GM15510 (cell line): ENCODE data around the gene CUL9.

Experiments used
- POLR2A ChIP-seq: IDR thresholded peaks from 3 replicates; pipeline ENCODE4 v1.6.1; 2011; ENCODE audit warnings: borderline replicate concordance; ENCODE audit not compliant: insufficient read length; ENCODE audit errors: extremely low read depth

CUL9 gene

DNA sequence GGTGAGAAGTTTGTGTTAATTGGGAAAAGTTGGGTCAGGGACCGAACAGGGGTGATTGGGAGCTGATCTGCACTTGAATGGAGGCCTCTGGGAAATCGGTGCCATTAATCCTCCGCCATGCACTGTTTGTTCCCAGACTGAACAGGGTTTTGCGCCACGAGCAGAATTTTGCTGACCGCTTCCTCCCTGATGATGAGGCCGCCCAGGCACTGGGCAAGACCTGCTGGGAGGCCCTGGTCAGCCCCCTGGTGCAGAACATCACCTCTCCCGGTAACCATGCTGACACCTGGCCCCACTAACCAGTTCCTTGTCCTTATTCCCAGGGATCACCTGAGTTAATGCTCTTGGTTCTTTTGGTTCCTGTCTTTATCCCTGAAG, 21.7 kb downstream of the CUL9 start:
- no peak for TF ChIP-seq POLR2A

DNA sequence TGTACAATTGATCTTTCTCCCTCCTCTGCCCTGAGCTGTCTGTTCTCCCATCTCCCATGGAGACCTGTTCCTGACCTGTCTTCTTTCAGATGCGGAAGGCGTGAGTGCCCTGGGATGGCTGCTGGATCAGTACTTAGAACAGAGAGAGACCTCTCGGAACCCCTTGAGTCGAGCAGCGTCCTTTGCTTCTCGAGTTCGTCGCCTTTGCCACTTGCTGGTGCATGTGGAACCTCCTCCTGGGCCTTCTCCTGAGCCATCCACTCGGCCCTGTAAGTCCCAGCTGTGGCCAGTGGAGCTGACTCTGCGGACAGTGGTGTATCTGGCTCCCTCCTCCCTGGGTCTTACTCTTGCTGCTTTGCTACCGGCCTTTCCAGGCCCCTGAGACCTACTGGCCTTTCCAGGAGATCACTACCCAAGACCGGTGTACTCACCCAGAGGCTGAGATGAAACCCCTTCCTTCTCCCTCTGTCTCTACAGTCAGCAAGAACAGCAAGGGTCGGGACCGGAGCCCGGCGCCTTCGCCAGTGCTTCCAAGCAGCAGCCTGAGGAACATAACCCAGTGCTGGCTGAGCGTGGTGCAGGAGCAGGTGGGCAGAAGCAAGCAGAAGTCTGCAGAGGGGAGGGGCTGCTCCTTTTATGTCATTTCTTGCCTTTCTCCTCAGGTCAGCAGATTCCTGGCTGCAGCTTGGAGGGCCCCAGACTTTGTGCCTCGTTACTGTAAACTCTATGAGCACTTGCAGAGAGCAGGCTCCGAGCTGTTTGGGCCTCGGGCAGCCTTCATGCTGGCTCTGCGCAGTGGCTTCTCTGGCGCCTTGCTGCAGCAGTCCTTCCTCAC, 22.5 kb downstream of the CUL9 start:
- no peak for TF ChIP-seq POLR2A

DNA sequence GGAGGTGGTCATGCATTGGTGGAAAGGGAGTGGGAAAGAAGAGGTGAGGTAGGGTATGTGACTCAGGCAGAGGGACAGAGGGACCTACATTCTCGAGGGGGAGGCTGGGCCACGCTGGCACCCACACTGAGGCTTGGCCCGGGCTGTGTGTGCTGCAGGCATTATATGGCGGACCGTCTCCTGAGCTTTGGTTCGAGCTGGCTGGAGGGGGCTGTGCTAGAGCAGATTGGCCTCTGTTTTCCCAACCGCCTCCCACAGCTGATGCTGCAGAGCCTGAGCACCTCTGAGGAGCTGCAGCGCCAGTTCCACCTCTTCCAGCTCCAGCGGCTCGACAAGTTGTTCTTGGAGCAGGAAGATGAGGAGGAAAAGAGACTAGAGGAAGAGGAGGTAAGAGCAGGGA, 23.9 kb downstream of the CUL9 start:
- TF ChIP-seq POLR2A = no peak

DNA sequence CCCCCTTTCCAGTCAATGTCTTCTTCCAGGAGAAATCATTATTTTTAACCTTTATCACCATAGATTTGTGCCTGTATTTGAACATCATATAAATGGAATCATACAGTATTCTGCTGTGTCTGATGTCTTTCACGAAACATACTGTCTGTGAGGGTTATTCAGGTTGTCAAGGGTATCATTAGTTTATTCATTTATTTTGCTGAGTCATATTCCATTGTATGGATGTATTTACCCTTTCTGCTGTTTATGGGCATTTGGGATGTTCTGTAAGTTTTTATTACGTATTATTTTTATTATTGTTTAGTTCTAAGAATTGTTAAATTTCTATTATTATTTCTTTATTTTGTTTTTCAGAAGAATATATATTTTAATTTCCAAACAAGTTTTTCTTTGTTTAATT, 25.3 kb downstream of the CUL9 start:
- no peak for TF ChIP-seq POLR2A

DNA sequence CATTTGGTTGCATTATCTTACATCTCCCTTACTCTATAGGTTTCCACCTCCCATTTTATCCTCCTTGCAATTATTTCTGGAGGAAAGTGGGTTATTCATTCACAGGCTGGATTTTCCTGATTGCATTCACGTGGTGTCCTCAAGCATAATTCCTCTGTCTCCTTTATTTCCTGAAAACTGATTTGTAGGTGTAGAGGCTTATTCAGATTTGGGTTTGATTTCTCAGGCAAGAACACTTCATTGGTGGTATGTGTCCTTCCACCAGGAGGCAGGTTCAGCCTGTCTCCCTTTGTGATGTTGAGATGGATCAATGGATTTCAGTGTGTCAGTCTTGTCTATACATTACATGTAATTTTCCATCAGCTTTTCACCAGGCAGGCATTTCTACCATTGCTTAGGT, 30.0 kb downstream of the CUL9 start:
- TF ChIP-seq POLR2A = no peak

DNA sequence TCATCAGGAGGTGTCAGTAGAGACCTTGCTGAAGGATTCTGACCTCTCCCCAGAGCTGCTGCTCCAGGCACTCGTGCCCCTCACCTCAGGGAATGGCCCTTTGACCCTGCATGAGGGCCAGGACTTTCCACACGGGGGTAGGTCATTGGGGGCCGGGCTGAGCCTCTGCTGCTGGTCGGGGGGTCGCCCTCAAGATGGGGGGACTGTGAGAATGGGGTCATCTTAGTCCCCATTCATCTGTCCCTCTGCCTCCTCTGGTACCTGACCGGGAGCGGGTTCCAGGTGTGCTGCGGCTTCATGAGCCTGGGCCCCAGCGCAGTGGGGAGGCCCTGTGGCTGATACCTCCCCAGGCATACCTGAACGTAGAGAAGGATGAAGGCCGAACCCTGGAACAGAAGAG, 31.4 kb downstream of the CUL9 start:
- TF ChIP-seq POLR2A = no peak

DNA sequence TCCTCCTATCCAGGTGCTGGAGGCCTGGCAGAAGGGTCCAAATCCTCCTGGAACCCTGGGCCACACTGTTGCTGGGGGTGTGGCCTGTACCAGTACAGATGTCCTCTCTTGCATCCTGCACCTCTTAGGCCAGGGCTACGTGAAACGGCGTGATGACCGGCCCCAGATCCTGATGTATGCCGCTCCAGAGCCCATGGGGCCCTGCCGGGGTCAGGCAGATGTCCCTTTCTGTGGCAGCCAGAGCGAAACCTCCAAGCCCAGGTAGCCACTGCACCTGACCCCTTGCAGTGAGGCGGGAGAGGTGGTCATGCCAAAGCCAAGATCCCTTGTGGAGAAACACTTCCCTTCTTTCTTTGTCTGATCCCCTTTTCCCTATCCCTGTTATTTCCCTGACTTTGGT, 33.1 kb downstream of the CUL9 start:
- no peak for TF ChIP-seq POLR2A

DNA sequence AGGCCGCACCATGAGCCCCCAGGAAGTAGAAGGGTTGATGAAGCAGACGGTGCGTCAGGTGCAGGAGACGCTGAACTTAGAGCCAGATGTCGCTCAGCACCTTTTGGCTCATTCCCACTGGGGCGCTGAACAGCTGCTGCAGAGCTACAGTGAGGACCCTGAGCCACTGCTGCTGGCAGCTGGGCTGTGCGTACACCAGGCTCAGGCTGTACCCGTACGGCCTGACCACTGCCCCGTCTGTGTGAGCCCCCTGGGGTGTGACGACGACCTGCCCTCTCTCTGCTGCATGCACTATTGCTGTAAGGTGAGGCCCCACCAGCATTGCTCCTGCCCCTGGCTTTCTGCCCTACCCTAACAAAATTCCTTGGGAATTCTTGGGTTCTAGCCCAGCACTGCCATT, 34.2 kb downstream of the CUL9 start:
- TF ChIP-seq POLR2A = no peak

DNA sequence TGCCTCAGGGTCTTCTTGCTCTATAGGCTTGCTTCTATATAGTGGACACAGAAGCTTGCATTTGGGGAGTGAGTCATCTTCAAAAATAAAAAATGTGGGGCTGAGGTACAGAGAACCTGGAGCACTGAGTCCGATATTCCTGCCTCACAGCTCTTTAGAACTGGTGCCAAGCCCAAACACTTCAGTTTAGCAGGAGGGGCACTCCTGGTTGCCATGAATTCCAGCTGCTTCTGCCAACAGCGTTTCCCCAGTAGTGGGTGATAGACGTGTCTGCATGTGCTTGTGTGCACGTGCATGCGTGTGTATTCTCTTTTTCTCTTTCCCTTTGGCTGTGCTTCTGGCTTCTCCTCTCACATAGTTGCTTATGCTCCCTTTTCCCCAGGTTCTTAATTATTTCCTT, 35.4 kb downstream of the CUL9 start:
- TF ChIP-seq POLR2A = no peak

DNA sequence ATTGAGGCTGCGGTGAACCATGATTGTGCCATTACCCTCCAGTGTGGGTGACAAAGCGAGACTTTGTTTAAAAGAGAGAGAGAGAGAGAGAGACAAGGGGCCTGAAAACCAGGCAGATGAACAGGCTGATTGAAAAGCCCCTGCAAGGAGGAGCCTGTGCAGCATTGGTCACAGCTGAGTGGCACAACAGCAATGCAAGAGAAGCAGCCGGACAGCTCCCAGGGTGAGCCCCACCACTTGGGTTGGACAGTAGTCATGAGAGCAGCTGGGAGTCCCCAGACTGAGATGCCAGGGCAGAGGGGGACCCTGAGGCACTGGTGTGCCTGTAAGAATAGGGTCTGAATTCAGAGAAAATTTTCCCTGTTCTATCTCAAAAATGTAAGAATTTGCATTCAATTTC, 37.1 kb downstream of the CUL9 start:
- TF ChIP-seq POLR2A = no peak

DNA sequence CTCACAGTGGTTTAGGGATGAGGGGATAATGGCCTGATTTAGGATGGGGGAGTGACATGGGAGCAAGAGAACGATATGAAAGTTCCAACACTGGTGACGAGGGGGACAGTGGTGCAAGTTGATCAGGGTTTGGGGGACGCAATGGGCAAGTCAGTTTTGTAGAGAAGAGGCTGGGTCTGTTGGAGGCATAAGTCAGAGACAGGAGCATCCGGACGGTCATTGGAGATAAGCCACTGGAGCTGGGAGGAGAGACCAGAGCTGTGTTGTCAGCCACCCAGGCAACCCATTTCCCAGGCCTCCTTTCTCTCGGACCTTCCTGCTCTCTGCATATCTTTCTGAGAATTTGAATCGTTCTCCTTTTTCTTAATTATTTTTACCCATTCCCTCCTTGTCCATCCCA, 37.8 kb downstream of the CUL9 start:
- no peak for TF ChIP-seq POLR2A

DNA sequence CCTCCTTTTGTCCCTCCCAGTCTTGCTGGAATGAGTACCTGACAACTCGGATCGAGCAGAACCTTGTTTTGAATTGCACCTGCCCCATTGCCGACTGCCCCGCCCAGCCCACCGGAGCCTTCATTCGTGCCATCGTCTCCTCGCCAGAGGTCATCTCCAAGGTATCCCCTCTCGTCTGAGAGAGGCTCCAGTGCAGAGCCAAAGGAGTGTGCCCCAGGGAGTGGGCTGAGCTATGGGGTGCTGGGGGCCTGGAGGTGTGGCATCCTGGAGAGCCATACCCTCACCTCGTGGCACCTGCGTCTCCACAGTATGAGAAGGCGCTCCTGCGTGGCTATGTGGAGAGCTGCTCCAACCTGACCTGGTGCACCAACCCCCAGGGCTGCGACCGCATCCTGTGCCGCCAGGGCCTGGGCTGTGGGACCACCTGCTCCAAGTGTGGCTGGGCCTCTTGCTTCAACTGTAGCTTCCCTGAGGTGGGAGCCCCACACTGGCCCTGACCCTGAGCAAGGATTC, 38.5 kb downstream of the CUL9 start:
- TF ChIP-seq POLR2A = no peak

DNA sequence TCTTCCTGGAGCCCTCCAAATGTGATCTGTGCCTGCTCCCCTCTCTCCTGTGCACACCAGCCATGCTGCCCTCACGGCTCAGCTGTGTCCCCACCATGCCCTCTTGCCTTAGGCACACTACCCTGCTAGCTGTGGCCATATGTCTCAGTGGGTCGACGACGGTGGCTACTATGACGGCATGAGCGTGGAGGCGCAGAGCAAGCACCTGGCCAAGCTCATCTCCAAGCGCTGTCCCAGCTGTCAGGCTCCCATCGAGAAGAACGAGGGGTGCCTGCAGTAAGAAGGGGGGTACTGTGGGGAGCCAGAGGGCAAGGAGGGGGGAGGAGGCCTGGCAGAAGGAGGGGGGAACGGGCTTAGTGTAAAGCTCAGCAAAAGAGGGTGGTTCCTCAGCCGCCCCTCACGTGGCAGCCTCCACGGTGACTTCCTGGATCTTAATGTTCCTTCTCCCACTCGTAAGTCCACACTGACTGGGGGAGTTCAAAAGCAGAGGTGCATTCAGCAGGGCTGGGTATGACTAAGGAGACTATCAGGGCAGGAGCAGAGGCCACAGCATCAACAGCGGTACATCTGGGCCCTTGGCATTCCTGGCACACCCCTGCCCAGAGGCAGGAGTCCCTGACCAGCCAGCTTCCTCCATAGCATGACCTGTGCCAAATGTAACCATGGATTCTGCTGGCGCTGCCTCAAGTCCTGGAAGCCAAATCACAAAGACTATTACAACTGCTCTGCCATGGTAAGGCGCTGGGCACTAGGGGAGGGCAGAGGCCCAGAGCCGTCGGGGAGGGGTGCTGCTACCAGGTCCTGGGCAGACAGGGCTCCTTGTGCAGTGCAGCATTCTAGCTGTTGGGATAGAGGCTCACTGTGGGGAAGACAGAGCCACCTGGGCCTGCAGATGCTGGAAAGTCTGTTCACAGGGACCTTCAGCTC, 39.3 kb downstream of the CUL9 start:
- TF ChIP-seq POLR2A = no peak

DNA sequence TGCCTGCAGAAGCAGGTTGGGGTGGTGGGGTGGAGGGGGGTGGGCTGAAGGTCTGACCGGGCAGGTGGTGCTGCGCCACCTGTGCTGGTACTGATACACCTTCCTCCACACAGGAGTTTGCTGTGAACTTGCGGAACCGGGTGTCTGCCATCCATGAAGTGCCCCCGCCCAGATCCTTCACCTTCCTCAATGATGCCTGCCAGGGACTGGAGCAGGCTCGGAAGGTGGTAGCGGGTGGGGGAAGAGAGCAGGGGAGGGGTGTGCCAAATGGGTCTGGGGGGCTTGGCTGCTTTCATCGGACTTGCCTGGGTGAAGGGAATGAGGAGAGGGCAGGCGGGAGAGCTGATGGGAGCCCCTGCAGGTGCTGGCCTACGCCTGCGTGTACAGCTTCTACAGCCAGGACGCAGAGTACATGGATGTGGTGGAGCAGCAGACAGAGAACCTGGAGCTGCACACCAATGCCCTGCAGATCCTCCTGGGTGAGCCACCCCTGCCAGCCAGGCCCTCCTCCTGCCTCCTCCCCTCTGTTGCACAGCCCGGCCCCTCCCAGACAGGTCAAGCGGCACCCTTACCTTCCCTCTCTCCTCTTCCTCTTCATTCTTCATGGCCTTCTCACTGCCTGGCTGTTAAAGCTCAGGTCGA, 40.5 kb downstream of the CUL9 start:
- no peak for TF ChIP-seq POLR2A

DNA sequence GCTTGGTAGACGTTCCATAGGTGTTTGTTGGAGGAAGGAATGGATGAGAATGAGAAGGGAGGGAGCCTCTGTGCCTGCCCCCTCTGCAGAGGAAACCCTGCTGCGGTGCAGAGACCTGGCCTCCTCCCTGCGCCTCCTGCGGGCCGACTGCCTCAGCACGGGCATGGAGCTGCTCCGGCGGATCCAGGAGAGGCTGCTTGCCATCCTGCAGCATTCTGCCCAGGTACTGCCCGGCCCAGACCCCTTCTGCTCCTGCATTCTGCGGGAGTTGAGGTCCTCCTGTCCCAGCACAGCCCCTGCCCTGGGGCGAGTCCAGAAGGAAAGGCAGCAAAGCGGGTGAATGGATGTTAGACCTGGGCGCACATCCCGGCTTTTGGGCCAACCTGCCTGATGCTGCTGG, 41.2 kb downstream of the CUL9 start:
- no peak for TF ChIP-seq POLR2A
